NCI-H2081 treated with DMSO at 0.1 percent for 48 hours (cell line): ENCODE results near the gene ABCA9.
"Not testable (repeated sequence)": the region's sequence is repeated elsewhere in the genome, so short reads cannot be mapped to it uniquely, and the experiment has no call there.

ENCODE experiments used
- DNase-seq: peaks from one replicate; lab custom pipeline; 2025; lab: John Stamatoyannopoulos, UW

Gene ABCA9

GRCh38 chr17:69030169-69030568 lies 30.6 kb downstream of the ABCA9 start:
- no peak for DNase-seq

GRCh38 chr17:69018687-69019086 lies 42.0 kb downstream of the ABCA9 start:
- DNase-seq, result no peak

- DNase-seq, result no peak
Observed at GRCh38 chr17:69018022-69018615, 42.6 kb downstream of the ABCA9 start.

GRCh38 chr17:69015631-69016030 lies 45.1 kb downstream of the ABCA9 start:
- no peak for DNase-seq

GRCh38 chr17:69012895-69013805 lies 47.6 kb downstream of the ABCA9 start:
- no peak for DNase-seq

- no peak for DNase-seq
Observed at GRCh38 chr17:69009930-69010329, 50.8 kb downstream of the ABCA9 start.

DNA sequence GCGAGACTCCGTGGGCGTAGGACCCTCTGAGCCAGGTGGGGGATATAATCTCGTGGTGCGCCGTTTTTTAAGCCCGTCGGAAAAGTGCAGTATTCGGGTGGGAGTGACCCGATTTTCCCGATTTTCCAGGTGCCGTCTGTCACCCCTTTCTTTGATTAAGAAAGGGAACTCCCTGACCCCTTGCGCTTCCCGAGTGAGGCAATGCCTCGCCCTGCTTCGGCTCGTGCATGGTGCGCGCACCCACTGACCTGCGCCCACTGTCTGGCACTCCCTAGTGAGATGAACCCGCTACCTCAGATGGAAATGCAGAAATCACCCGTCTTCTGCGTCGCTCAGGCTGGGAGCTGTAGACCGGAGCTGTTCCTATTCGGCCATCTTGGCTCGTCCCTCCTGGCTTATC lies 56.0 kb downstream of the ABCA9 start:
- DNase-seq, result not testable (repeated sequence)

DNA sequence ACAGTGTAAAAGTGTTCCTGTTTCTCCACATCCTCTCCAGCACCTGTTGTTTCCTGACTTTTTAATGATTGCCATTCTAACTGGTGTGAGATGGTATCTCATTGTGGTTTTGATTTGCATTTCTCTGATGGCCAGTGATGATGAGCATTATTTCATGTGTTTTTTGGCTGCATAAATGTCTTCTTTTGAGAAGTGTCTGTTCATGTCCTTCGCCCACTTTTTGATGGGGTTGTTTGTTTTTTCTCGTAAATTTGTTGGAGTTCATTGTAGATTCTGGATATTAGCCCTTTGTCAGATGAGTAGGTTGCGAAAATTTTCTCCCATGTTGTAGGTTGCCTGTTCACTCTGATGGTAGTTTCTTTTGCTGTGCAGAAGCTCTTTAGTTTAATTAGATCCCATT lies 61.0 kb downstream of the ABCA9 start:
- not testable (repeated sequence) for DNase-seq

GRCh38 chr17:68993112-68993511 lies 67.6 kb downstream of the ABCA9 start:
- DNase-seq, result no peak

- no peak for DNase-seq
Observed at GRCh38 chr17:68987966-68988365, 72.8 kb downstream of the ABCA9 start.

GRCh38 chr17:68981288-68981687 lies 79.4 kb downstream of the ABCA9 start:
- DNase-seq, result no peak

DNA sequence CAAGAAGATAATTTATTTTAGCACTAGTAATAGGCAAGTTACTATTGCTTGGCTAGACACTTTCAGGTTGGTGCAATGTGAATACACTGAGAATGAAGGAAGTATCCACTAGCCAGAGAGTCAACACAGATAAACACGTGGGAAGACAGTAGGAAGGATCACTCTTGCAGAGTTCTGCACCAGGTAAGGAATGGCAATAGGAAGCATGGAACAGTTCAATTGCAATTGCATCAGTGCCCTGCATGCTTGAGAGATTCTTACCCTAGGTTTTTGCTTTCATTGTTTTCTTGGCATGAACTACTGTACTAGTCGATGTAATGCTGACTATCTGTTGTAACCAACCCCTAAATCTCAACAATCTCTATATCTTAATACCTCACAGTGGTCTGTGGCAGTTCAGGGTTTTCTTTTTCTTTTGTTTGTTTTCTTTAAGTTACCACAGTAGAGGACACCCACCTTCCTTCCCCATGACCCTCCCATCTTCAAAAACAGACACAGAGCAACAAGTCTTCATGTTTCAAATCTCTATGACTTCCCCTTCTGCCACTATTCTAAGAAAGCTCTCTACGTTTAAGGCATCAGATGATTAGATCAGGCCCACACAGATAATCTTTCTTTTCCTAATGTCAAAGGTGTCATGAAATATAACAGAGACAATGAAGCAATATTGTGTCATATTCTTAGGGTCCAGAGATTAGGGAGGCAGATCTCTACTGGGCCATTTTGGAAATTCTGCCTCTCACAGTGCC lies 87.5 kb downstream of the ABCA9 start:
- no peak for DNase-seq

DNA sequence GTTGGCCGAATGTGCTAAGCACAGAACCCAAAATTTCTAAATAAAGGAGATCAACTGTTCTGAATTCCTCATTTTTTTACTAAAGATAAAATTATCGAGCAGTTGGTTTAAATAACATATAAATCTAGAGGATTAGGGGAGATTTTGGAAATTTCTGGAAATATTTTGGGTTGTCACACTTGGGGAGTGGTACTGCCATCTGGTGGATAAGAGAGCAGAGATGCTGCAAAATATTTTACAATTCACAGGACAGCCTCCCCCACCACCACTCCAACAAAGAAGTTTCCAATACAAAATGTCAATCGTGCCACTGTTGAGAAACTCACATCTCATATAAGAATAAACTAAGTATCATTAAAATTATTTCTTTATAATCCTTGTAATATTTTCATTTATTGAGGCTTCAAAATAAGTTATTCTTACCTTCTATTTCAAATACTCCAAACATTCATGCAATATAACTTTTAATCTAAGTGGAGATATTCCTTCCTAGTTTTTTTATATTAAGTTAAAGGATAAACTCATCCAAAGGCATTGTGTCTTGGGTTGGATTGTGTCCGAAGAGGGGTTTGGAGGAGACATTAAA lies 88.5 kb downstream of the ABCA9 start:
- no peak for DNase-seq

- DNase-seq, result no peak
Observed at GRCh38 chr17:68969101-68969500, 91.6 kb downstream of the ABCA9 start.

GRCh38 chr17:68963958-68964357 lies 96.8 kb downstream of the ABCA9 start:
- DNase-seq, result no peak

- no peak for DNase-seq
Observed at GRCh38 chr17:68961214-68961882, 99.4 kb downstream of the ABCA9 start.

GRCh38 chr17:68959117-68959516 lies 101.6 kb downstream of the ABCA9 start:
- DNase-seq, result not testable (repeated sequence)

GRCh38 chr17:68957944-68958343 lies 102.8 kb downstream of the ABCA9 start:
- no peak for DNase-seq

DNA sequence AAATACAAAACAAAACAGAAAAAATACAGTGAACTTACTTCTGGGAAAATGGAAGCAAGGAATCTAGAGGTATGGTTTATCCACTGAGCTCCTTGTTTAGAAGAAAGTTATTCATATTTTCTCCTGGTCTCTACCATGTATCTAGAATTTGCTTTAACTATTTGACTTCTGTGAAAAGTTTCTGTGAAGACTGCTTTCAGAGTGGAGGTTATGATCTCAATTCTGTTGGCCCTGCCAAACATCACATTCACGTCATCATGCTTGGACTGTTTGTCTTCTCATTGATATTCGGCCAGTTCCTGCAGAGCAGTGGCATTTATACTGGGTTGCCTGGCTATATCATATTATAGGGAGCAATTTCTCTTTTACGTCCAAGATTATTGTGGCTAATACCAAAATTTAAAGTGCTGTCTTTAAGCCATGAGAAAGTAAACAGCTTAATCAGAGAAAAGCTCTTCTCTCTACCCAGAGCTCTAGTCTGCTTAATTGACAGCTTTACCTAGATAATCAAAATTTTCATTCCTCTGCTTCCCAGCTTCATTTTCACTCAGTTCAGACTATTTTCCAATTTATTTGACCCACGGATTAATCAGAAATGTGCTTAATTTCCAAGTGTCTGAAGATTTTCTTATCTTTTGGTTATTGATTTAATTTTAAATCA lies 105.4 kb downstream of the ABCA9 start, which contains the start of gene ABCA8:
ABCA8 (minus strand) TSS at position 212 of the 661 bp plus-strand sequence. CDS start 13,358 bp downstream, outside the sequence.
- no peak for DNase-seq

DNA sequence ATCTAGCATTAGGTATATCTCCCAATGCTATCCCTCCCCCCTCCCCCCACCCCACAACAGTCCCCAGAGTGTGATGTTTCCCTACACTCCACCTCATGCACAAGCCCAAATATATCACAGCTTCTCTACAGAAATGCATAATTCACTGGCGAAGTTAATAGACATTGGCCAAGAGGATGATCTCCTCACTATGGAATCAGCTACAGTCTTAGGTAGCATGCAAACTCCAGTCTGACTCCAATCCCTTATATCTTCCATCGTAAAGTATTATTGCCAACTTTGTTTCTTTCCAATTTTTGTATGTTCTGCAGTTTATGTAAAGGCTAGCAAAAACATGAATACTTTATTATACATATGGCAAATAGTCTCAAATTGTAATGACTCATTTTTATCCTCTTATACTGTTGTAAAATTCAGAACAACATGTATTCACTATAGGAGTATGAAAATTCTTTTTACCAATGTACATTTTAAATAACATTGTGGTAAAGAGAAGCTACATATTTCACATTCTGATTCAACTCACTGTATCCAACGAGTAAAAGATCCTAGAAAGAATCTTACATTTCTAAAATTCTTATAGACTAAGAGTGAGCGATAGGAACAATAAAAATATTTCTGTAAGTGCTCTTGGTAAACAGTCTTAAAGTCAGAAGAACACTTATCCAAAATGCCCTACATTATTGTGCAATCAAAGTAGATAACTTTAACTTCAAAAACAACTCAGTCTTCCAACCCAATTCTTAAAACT lies 106.4 kb downstream of the ABCA9 start:
- DNase-seq, result no peak
